HG02623 (cell line): ENCODE measurements around the gene ALLC.
"Not testable (repeated sequence)": the region's sequence is repeated elsewhere in the genome, so short reads cannot be mapped to it uniquely, and the experiment has no call there.

ENCODE experiments used
- ATAC-seq: cut with Tn5 transposase; IDR thresholded peaks from one replicate; pipeline ENCODE4 v1.9.1; 2021; ENCODE audit warnings: moderate library complexity; ENCODE audit not compliant: unreplicated experiment

The ALLC gene

GRCh38 chr2:3626118-3626811 is 31.7 kb upstream of the ALLC start:
- ATAC-seq, result no peak

GRCh38 chr2:3626812-3627499 is 31.0 kb upstream of the ALLC start:
- ATAC-seq, result no peak

GRCh38 chr2:3627500-3628100 is 30.4 kb upstream of the ALLC start:
- no peak for ATAC-seq

GRCh38 chr2:3628241-3628679 is 29.7 kb upstream of the ALLC start:
- ATAC-seq, result no peak

GRCh38 chr2:3628800-3629199 is 29.2 kb upstream of the ALLC start:
- ATAC-seq, result no peak

GRCh38 chr2:3630631-3631030 is 27.4 kb upstream of the ALLC start:
- no peak for ATAC-seq

- no peak for ATAC-seq
These were observed 26.7 kb upstream of the ALLC start for GRCh38 chr2:3631161-3631850.

- ATAC-seq, result no peak
These were observed 25.9 kb upstream of the ALLC start for GRCh38 chr2:3631851-3632659.

- ATAC-seq, result no peak
These were observed 24.7 kb upstream of the ALLC start for GRCh38 chr2:3633089-3633981.

GRCh38 chr2:3633982-3634595 is 23.9 kb upstream of the ALLC start:
- no peak for ATAC-seq

- no peak for ATAC-seq
These were observed 23.3 kb upstream of the ALLC start for GRCh38 chr2:3634596-3635121.

GRCh38 chr2:3635171-3635974 is 22.6 kb upstream of the ALLC start:
- no peak for ATAC-seq

GRCh38 chr2:3635975-3636327 is 22.0 kb upstream of the ALLC start:
- not testable (repeated sequence) for ATAC-seq

GRCh38 chr2:3636586-3637310 is 21.3 kb upstream of the ALLC start:
- ATAC-seq, result no peak

GRCh38 chr2:3637311-3637675 is 20.7 kb upstream of the ALLC start:
- no peak for ATAC-seq

- ATAC-seq, result no peak
These were observed 20.1 kb upstream of the ALLC start for GRCh38 chr2:3637692-3638455.

GRCh38 chr2:3638456-3638810 is 19.6 kb upstream of the ALLC start:
- ATAC-seq, result no peak
